GM19397 (cell line): ENCODE measurements around the gene UNC93A.
"Not testable (repeated sequence)": the region's sequence is repeated elsewhere in the genome, so short reads cannot be mapped to it uniquely, and the experiment has no call there.

Source experiments
- ATAC-seq: cut with Tn5 transposase; IDR thresholded peaks from one replicate; pipeline ENCODE4 v1.9.1; 2021; ENCODE audit warnings: mild to moderate bottlenecking, moderate library complexity; ENCODE audit not compliant: unreplicated experiment

The UNC93A gene

GRCh38 chr6:167309355-167310192, 18.5 kb downstream of the UNC93A start:
- not testable (repeated sequence) for ATAC-seq

- no peak for ATAC-seq
Measured at GRCh38 chr6:167311286-167311685, 20.2 kb downstream of the UNC93A start.

- ATAC-seq: not testable (repeated sequence)
Measured at GRCh38 chr6:167311691-167312090, 20.6 kb downstream of the UNC93A start.

- ATAC-seq: no peak
Measured at GRCh38 chr6:167314180-167314821, 23.2 kb downstream of the UNC93A start.

GRCh38 chr6:167317172-167317571, 26.1 kb downstream of the UNC93A start:
- no peak for ATAC-seq

GRCh38 chr6:167318354-167318753, 27.2 kb downstream of the UNC93A start:
- ATAC-seq: not testable (repeated sequence)

- ATAC-seq: not testable (repeated sequence)
Measured at GRCh38 chr6:167318856-167319255, 27.7 kb downstream of the UNC93A start.

GRCh38 chr6:167319856-167320753, 29.0 kb downstream of the UNC93A start:
- ATAC-seq: not testable (repeated sequence)

GRCh38 chr6:167320754-167321056, 29.6 kb downstream of the UNC93A start:
- ATAC-seq: not testable (repeated sequence)

- not testable (repeated sequence) for ATAC-seq
Measured at GRCh38 chr6:167321185-167321584, 30.1 kb downstream of the UNC93A start.

GRCh38 chr6:167323111-167323510, 32.0 kb downstream of the UNC93A start:
- ATAC-seq: no peak

- no peak for ATAC-seq
Measured at GRCh38 chr6:167324111-167324510, 33.0 kb downstream of the UNC93A start.

- no peak for ATAC-seq
Measured at GRCh38 chr6:167325766-167326165, 34.7 kb downstream of the UNC93A start.

GRCh38 chr6:167327391-167327790, 36.3 kb downstream of the UNC93A start:
- no peak for ATAC-seq

- ATAC-seq: no peak
Measured at GRCh38 chr6:167328086-167328485, 37.0 kb downstream of the UNC93A start.

- ATAC-seq: no peak
Measured at GRCh38 chr6:167329014-167329413, 37.9 kb downstream of the UNC93A start.

GRCh38 chr6:167330750-167331149, 39.6 kb downstream of the UNC93A start:
- no peak for ATAC-seq

GRCh38 chr6:167331565-167331964, 40.5 kb downstream of the UNC93A start:
- no peak for ATAC-seq

GRCh38 chr6:167336844-167337630, 45.9 kb downstream of the UNC93A start:
- ATAC-seq: no peak

GRCh38 chr6:167337675-167338449, 46.7 kb downstream of the UNC93A start:
- no peak for ATAC-seq
